ENCODE data around the gene PHLPP1.
"Not testable (repeated sequence)": the region's sequence is repeated elsewhere in the genome, so short reads cannot be mapped to it uniquely, and the experiment has no call there.

PHLPP1 gene

GRCh38 chr18:62715436-62715758 is at the start of gene PHLPP1:
PHLPP1 (plus strand) TSS chr18:62715541; CDS start chr18:62715684, 143 bp downstream.
- no peak for DNase-seq (ENCODE audit: low spot score)

GRCh38 chr18:62669225-62669624 is 46.1 kb upstream of the PHLPP1 start:
- no peak for DNase-seq (ENCODE audit: low spot score)

- DNase-seq (ENCODE audit: low spot score): no peak
Observed at GRCh38 chr18:62670573-62670972, 44.8 kb upstream of the PHLPP1 start.

GRCh38 chr18:62672600-62672999 is 42.7 kb upstream of the PHLPP1 start:
- DNase-seq (ENCODE audit: low spot score): no peak

- DNase-seq (ENCODE audit: low spot score): no peak
Observed at GRCh38 chr18:62678847-62679485, 36.4 kb upstream of the PHLPP1 start.

GRCh38 chr18:62682371-62682770 is 33.0 kb upstream of the PHLPP1 start:
- DNase-seq (ENCODE audit: low spot score): no peak

- no peak for DNase-seq (ENCODE audit: low spot score)
Observed at GRCh38 chr18:62683935-62684334, 31.4 kb upstream of the PHLPP1 start.

GRCh38 chr18:62688743-62689317 is 26.5 kb upstream of the PHLPP1 start:
- DNase-seq (ENCODE audit: low spot score): no peak

- DNase-seq (ENCODE audit: low spot score): peak; percentile 95
Observed at GRCh38 chr18:62690236-62690815, 25.0 kb upstream of the PHLPP1 start.

GRCh38 chr18:62693659-62694058 is 21.7 kb upstream of the PHLPP1 start:
- no peak for DNase-seq (ENCODE audit: low spot score)

- DNase-seq (ENCODE audit: low spot score): no peak
Observed at GRCh38 chr18:62697636-62698035, 17.7 kb upstream of the PHLPP1 start.

- no peak for DNase-seq (ENCODE audit: low spot score)
Observed at GRCh38 chr18:62702259-62702658, 13.1 kb upstream of the PHLPP1 start.

GRCh38 chr18:62706879-62707278 is 8.5 kb upstream of the PHLPP1 start:
- not testable (repeated sequence) for DNase-seq (ENCODE audit: low spot score)

GRCh38 chr18:62709908-62710307 is 5.4 kb upstream of the PHLPP1 start:
- DNase-seq (ENCODE audit: low spot score): not testable (repeated sequence)

GRCh38 chr18:62710417-62710816 is 4.9 kb upstream of the PHLPP1 start:
- no peak for DNase-seq (ENCODE audit: low spot score)

GRCh38 chr18:62711781-62712180 is 3.6 kb upstream of the PHLPP1 start:
- DNase-seq (ENCODE audit: low spot score): no peak

GRCh38 chr18:62713651-62714247 is 1.6 kb upstream of the PHLPP1 start:
- DNase-seq (ENCODE audit: low spot score): no peak

GRCh38 chr18:62714671-62715435 is 488 bp upstream of the PHLPP1 start:
- peak; percentile 100 for DNase-seq (ENCODE audit: low spot score)

GRCh38 chr18:62715759-62716615 is 646 bp downstream of the PHLPP1 start:
- DNase-seq (ENCODE audit: low spot score): peak; percentile 33

- DNase-seq (ENCODE audit: low spot score): peak; percentile 46
Observed at GRCh38 chr18:62716619-62717168, 1.4 kb downstream of the PHLPP1 start.
